ENCODE measurements around the gene FERMT1.

The FERMT1 gene, protein sequence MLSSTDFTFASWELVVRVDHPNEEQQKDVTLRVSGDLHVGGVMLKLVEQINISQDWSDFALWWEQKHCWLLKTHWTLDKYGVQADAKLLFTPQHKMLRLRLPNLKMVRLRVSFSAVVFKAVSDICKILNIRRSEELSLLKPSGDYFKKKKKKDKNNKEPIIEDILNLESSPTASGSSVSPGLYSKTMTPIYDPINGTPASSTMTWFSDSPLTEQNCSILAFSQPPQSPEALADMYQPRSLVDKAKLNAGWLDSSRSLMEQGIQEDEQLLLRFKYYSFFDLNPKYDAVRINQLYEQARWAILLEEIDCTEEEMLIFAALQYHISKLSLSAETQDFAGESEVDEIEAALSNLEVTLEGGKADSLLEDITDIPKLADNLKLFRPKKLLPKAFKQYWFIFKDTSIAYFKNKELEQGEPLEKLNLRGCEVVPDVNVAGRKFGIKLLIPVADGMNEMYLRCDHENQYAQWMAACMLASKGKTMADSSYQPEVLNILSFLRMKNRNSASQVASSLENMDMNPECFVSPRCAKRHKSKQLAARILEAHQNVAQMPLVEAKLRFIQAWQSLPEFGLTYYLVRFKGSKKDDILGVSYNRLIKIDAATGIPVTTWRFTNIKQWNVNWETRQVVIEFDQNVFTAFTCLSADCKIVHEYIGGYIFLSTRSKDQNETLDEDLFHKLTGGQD

DNA sequence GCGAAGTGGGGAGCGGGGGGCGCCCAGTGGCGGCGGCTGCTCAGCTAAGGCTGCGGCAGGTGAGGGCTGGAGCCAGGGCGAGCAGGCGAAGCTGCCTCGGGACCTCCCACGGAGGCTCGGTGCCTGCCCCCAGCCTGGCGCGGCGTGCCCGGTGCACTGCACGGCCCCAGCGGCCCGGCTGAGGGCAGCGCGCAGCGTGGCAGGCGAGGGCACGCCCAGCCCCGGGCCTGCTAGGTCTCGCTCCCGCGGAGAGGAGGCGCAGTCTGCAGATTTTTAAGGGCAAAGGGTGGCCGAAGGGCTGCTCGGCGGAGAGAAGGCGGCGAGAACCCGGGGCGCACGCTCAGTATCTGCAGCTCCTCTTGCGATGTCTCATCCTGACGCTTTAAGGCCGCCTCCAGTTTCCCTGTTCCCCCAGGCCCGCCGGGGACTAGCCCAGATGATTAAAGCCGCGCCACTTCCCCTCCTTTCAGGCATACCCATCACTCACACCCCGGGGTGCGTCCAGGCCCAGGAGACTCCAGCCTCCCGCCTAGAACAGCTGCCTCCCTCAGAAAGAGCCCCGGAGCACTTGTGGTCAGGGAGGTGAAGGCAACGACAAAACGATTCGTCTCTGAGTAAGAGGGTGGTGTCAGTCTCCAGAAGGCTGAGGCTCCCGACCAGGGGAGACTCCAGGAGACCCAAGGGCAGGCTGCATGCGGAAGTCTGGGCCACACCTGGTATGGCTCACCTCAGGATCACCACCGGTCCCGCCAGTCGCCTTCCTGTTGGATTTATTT, at the start of gene FERMT1:
TSS of gene FERMT1 (minus strand) at position 158 of the 776 bp plus-strand sequence. CDS start 3,476 bp downstream, outside the sequence.
- DNase-seq (ENCODE audit: low read depth in 2 of 2) = no peak

DNA sequence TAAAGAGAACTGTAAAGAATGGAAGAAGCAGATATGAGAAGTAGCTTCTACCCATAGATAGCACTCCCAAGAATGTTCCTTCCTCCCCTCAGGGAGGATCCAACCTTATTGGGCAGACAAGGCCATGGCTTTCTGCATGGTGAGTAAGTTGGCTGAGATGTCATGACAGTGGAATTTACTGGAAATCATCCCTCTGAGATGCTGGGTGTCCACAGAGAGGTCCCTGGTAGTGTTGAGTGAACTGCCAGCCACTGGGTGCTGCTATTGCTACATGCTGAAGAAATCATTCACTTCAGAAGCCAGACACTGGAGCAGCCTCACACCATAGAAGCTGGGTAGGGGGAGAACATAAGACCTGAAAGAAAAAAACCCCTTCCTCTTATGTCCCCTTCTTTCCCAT, 46.4 kb upstream of the FERMT1 start:
- DNase-seq (ENCODE audit: low read depth in 2 of 2) = no peak

DNA sequence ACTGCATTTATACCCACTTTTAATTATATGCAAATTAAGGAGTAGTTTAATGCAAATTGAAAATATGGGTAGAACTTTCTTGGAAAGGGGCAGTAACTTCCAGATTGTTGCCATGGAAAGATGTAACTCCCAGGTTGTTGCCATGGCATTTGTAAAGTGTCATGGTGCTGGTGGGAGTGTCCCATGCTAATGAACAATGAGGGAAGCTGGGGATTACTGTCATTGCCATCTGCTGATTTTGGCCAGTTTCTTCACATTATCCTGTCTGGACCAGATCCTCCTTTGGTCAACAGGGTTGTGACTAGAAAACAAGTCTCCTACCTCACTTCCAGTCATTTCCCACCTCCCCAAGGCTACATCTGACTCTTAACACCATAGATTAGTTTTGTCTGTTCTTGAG, 45.4 kb upstream of the FERMT1 start:
- DNase-seq (ENCODE audit: low read depth in 2 of 2) = no peak

DNA sequence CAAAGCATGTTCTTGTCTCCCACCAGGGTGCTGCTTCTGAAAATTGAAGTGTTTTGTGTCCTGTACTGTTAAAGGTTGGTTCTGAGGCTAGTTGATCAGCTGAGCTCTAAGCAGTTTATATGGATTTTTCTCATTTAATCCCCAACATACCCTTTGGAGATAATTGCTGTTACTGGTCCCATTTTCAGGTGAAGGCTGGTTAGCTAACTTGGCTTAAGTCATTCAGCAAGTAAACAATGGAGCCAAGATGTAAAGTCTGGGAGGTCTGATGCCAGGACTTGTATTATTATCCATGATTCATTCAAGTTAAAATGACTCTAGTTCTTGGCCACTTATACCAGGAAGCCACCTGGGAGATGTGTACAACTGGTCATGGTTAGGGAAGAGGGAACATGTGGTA, 42.5 kb upstream of the FERMT1 start:
- no peak for DNase-seq (ENCODE audit: low read depth in 2 of 2)

DNA sequence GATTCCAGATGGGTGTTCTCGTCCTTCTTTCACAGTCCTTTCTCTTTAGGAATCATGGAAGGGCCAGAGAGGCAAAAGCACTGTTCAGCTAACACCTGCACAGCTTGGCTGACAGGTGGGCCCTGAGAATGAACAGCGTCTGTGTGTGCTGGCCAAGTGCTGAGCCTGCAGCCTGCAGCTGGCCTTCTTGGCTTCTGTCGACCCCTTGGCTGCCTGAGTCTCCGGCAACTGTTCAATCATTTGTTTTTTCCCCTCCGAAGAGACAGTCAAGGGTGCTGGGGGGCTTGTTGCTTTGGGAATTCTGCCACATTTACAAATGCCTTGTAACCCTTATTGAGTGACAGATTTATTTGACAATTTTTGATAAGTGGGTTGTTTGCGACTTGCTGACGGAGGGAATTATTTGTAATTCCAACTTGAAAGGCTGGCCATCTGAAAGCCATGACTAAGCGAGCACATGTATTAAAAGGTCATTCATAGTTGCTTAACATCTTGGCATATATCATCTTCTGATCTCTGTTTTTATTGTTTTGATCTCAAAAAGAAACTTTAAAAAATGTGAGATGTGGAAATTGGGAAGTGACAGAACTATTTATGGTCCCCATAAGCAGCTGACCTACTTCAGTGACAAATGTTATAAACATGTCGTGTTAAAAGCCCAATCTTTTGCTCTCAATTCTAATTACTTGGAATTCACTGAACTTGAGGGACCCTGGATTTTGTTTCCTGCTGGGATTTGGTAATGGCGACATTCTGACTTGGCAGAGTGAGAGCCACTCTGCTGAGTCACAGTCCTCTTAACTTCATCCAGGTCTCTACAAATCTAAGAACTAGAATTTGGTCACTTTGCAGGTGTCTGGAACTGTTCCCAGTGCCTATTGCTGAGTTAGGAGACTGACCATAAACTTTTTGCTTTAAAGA, 41.9 kb upstream of the FERMT1 start:
- DNase-seq (ENCODE audit: low read depth in 2 of 2) = no peak

DNA sequence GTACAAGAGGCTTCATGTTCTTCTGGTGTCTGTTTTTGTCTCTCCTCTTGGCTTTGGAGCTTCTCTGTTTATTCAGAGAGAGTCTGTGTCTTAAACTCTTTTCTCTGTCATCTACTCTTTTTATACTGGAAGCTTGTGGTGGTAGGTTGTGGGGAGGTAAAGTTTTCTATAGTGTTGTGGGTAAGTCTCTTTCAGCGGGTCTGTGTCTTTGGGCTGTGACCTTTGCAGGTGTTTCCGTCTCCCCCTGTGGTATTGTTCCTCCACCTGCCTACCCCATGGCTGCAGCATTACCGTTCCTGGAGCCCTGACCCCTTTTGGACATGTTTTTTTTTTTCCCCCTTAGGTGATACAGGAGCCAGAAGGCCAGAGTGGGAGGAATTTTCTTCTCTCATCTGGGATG, 37.9 kb upstream of the FERMT1 start:
- DNase-seq (ENCODE audit: low read depth in 2 of 2) = no peak

DNA sequence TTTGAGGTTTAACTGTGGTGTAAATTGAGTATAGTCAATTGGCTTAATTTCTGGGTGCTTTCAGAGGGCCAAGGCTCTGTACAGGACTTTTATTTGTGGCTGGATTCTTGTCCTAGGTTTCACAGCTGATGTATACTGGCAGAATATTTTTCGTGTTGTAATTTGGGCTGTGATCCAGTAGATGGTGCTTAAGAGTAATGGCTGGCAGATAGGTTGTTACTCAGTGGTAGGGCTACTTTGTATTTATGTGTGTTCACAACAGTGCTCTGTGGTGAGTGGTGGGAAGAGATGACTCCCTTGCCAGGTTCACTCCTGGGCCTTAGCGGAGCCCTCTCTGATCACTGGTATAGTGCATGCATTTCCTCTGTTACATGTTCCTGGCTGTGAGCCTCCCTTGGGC, 34.5 kb upstream of the FERMT1 start:
- DNase-seq (ENCODE audit: low read depth in 2 of 2) = no peak

DNA sequence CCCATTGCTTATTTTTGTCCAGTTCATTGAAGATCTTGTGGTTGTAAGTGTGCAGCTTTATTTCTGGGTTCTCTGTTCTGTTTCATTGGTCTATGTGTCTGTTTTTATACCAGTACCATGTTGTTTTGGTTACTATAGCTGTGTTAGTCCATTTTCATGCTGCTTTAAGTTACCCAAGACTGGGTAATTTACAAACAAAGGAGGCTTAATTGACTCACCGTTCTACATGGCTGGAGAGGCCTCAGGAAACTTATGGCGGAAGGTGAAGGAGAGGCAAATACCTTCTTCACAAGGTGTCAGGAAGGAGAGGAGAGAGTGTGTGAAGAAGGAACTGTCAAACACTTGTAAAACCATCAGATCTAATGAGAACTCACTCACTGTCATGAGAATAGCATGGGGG, 29.9 kb upstream of the FERMT1 start:
- DNase-seq (ENCODE audit: low read depth in 2 of 2) = no peak

DNA sequence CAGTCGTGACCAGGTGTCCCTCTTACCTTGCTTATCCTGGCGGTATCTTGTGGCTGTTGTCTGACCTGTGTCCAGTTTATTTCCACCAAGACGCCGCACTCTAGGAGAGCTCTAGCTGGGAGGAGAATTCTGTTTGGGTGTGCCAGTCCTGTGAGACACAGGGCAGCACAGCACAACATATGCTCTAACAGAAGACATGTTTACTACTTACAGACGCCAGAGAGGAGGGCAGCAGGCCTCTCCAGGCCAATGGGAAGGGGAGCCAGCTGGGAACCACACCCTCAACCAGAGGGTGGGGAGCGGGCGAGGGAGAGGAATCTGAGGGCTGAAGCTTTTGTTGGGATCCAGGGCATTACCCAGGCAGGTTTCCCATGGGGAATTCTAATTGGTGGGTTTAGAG, 25.2 kb upstream of the FERMT1 start:
- DNase-seq (ENCODE audit: low read depth in 2 of 2) = no peak

DNA sequence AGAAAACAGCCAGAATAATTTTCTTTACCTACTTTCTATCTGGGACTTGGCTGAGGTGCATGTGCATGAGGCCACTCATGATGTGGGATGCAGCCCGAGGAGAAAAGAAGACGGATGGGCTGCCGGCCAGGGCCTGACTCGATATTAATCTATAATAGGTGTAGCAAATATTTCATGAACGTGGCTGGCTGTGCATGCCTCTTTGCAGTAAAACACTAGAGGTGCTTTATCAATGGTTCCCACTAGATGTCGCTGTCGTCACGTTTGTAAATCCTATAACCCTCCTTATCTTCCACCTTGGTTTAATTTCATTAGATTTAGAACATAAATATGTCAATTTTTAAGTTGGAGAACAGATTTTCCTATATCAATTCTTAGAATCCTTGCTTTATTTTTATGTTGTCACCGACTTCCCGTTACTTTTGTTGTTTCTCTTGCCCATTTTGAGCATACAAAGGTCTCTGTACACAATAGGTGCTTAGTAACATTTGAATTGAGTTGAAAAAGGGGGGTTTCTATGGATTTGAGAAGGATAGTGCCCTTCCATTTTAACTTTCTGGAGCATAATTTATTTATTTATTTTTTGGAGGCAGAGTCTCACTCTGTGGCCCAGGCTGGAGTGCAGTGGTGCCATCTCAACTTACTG, 19.6 kb upstream of the FERMT1 start:
- peak in 1 of 2 donors; percentile 16 for DNase-seq (ENCODE audit: low read depth in 2 of 2)

DNA sequence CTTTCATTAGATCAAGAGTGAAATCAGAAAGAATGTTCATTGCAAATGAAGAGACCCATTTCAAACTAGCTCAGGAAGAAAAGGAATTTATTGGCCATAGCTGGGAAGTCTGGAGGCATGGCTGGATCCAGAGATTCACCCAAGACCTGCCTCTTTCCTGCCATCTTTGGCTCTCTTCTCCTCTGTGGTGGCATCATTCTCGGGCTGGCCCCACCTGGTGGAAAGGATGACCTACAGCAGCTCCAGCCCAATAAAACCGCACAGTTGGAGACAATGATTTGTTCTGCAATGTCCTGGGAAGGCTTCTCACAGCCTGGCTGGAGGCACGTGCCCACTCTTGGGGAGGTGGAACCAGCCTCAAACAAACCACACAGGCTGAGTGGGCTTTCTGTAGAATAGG, 18.1 kb upstream of the FERMT1 start:
- DNase-seq (ENCODE audit: low read depth in 2 of 2) = no peak

DNA sequence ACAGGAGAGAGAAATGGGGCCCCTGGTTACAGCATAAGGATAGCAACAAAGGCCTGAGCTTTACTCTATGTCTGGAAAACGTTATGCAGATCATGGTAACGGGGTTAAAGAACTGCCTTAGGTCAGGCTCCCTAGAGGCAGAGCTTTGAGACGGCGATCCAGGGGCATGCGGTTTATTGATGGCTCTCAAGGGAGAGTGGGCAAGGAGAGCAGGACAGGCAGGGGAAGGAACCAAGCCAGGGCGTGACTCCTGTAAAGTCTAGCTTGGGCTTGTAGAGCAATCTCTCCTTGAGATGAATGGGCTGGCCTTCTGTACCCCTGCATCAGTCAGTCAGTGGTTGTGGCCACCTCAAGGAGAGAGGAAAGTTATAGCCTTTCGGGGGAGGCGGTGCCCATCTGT, 12.5 kb upstream of the FERMT1 start:
- DNase-seq (ENCODE audit: low read depth in 2 of 2) = no peak

DNA sequence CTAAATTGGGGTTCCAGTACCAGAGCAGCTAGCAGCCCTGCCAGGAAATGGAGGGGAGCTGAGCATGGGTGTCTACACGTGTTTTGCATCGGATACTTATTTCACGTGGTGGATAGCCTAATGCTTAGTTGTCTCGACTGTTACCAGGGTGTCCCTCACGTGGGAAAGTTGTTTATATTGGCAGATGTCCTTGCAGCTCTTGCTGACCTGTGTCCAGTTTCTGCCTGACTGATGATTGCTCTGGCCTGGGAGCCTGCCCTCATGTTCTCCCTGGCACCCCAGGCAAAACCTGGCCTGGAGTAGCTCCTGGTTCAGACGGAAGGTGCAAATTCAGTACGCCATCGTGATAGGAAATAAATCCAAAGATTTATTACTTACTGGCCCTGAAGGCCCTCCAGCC, 11.8 kb upstream of the FERMT1 start:
- no peak for DNase-seq (ENCODE audit: low read depth in 2 of 2)

DNA sequence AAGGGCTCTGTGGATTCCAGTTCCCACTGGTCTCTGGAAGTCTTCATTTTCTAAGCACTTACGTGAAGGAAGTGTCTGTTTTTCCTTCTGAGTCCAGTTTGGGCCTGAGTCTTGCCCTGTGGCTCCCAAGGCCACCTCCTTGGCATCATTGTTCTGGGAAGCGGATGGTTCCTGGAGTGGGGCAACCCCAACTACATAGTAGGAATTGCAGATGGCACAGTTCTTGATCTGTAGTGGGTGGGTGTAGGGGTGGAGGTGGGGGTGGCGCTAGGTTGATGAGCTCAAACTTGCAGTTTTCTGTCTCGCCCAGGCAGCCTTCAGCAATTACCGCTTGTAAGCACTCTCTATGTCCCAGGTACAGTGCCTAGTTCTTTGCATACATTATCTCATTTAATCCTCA, 7.2 kb upstream of the FERMT1 start:
- no peak for DNase-seq (ENCODE audit: low read depth in 2 of 2)

DNA sequence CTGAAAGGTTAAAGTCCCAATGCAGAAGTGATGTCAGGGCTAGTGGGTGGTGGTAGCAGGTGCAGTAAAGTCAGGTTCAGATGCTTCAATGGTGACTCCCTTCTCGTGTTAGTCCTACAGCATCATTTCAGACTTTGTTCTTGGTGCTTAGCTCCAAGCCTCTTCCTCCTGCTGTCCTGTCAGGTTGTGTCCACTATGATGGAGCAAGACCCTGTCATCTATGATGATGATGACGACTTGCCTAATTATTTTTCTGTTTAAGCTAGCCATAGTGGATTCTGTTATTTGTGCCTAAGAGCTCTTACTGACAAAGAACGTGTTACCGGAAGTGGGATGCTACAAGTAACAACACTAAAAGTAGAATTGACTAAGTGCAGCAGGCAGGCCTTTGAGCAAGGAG, 5.0 kb upstream of the FERMT1 start:
- no peak for DNase-seq (ENCODE audit: low read depth in 2 of 2)

DNA sequence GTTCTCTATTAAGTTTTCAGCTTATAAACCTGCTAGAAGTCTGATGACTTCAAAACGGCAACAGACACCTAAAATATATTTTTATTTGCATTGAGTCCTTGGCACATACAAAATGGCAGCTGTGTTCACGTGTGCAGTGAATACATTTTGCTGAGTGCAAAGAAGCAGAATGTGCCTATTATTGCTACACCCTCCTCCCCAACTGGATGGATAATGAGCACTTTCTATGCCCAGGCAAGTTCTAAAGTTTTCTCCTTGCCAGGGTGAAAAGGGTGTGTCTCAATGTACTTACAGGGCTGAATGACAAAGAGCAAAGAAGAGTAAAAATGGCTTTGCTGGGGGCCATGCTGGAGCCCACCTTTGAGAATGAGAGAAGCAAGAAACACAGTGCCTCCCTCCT, 4.0 kb upstream of the FERMT1 start:
- no peak for DNase-seq (ENCODE audit: low read depth in 2 of 2)

DNA sequence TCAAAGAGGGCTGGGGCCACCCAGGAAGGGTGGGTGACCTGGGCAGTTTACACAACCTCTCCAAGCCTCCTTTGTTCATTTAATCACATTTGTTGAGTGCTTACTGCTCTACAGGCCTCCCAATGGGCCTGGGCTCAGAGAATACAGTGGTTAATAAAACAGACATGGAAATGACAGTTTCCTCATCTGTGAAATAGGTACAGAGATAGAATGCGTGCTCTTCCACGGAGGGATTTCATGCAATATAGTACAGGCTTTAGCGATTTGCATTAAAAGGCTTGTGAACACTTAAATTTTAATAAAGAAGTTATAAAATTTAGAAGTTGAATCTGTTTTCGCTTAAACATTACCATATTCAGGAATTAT, 802 bp upstream of the FERMT1 start:
- DNase-seq (ENCODE audit: low read depth in 2 of 2) = no peak

DNA sequence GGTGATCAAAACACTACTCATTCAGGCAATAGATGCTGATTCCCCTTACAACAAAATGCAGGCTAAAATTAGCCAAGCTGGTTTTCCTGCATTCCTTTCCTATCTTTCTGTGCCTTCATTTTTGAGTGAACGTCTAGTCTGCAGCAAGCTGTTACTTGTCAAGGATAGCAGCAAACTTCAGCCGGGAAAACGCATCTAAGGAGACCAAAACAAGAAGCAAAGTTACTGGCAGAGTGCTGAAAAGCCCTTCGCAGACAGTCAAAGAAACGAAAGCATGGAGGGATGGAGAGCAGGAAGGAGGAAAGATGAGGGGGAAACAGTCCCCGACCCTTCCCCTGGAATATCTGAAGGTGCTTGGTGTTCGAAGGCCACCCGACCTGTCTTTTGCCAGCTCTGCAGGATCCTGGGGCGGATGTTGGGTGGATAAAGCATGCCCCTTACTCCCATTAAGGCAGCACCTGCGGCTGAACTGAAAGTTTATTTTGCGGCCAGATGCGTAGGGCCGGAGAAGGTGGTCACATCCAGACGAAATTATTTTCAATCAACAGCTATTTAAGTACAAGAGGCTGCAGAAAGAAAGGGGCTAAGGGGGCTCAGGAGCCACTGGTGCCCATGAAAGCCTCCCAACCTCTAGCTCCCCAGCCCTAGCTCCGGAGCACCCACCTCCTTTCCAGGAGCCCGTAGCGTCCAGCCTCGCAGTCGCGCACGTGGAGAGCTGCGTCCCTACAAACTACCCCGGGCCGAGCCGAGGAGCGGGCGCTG, 538 bp downstream of the FERMT1 start:
- no peak for DNase-seq (ENCODE audit: low read depth in 2 of 2)

DNA sequence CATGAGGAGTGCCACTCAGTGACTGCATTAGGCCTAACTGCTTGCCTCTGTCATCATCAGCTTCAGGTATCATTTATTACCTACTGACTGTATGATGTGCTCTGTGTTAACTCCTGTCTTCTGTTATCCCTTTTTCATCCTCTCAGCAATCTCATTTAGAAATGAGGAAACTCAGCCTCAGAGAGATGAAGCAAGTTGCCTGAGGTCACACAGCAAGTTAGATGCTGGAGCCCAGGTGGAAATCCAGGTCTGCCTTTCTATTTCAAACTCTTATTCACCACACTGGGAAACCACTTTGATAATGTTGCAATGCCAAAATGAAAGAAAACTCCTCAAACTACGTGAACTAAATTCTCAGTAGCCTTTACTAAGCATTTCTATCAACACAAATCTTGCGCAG, 1.3 kb downstream of the FERMT1 start:
- DNase-seq (ENCODE audit: low read depth in 2 of 2) = no peak

DNA sequence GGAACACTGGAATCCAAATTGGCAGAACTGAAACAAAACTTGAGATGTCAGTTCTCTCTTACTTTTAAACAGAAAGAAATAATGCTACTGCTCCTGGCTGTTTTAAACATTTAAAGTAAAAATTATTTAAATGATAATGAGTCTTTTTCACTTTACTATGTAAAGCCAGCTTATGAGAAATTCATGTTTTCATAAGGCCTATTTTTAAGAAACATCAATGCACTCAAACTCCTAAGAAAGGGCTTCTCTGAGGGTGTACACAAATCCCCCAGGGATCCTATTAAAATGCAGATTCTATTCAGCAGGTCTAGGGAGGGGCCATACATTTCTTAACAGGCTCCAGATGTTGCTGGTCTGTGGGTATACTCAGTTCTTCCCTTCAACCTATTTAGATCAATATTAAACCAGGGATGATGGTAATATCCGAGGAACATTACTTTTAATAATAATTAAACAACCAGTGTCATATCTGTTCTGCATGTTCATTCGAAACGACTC, 2.3 kb downstream of the FERMT1 start:
- no peak for DNase-seq (ENCODE audit: low read depth in 2 of 2)

Data from stimulated activated CD8-positive, alpha-beta memory T cell treated with anti-CD3 and anti-CD28 coated beads, Interleukin-7, amount 100 ng/mL, for 1 hour (primary cell).